GM19240 (cell line): Measurements from ENCODE around the gene HIBADH.
"Not testable (repeated sequence)": the region's sequence is repeated elsewhere in the genome, so short reads cannot be mapped to it uniquely, and the experiment has no call there.

Source experiments
- DNase-seq: peaks from one replicate; pipeline ENCODE4 v3.0.0; 2011; ENCODE audit warnings: low spot score; ENCODE audit not compliant: insufficient read length

HIBADH gene

GRCh38 chr7:27551803-27552400 is 110.8 kb downstream of the HIBADH start:
- DNase-seq = no peak

GRCh38 chr7:27549606-27550005 is 113.1 kb downstream of the HIBADH start:
- no peak for DNase-seq

GRCh38 chr7:27548304-27548703 is 114.4 kb downstream of the HIBADH start:
- no peak for DNase-seq

DNA sequence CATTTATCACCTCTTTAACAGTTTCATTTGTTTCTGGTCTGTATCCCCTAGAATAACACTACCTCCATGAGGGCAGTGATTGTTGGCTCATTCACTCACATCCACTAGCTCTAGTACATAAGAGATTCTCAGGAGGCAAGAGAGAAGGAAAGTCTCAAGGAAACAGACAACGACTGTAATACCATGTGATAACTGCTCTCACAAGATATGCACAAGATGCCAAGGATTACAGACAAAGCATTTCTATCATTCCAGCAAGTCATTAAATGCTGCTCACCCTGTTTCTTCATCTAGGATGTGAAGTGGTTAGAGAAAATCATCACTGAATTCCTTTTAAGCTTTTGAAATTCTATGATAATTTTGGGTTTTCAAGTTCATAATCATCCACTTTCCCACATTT is 115.3 kb downstream of the HIBADH start:
- no peak for DNase-seq

DNA sequence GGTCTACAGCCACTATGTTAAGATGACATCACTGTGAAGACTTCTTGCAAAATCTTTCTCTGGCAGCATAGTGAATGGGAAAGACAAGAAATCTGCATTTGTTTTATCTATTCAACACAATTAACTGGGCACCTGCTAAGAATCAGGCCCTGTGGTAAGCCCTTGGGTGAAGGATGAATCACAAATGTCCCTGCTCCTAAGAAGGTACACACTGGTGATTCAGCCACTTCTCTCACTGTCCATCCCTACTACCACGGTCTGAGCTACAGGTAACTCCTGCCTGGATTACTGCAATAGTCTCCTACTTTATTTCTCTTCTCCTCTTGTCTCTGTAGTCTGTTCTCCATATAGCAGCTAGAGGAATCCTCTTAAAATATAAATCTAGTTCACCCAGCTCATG is 116.1 kb downstream of the HIBADH start:
- no peak for DNase-seq

GRCh38 chr7:27535795-27536194 is 126.9 kb downstream of the HIBADH start:
- DNase-seq = no peak

DNA sequence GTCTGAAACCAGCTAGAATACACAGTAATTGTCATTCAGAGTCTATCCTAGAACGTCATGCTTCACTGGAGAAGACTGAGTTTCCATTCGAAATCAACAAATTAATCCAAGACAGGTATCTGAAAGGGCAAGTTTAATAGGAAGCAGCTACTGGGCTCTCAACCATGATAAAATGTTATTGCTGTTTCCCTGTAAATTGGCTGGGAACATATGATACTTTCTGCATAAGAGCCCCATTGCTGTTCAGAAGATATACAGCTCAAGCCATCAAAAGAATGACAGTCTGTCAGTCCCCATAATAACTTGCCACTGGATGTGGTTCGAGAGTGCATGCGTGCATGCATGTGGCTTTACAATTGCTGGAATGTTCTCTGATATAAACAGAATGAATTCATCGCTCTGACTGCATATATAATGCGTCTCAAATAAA is 129.0 kb downstream of the HIBADH start:
- no peak for DNase-seq

DNA sequence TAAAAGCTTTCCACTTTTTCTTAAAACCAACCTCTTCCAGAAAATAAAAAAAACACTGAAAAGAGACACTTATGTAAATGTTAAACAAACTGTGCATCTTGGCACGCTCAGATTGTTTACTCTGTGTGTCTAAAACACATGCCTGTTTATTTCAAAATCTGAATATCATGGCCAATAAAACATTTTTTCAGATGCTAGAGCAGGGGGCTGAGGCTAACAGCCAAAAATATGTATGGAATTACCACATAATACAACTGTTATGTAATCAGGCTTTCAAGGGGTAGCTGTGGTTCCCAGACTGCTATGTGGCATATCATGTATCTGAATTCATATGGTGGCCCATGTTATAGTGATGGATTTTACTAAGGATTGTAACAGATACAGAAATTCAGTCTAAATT is 130.4 kb downstream of the HIBADH start:
- DNase-seq = no peak

DNA sequence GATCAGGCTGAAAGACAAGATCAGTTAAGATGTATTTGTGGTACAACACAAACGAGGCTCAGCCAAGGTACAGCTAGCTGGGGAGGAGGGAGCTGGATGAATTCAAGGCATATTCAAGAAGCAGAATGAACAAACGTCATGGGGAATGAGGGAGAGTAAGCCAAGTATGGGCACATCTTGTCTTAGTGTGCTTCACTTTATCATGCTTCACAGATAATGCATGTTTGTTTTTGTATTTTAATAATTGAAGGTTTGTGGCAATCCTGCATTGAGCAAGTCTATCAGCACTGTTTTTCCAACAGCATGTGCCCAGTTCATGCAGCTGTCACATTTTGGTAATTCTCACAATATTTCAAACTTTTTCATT is 135.4 kb downstream of the HIBADH start:
- DNase-seq = no peak

- no peak for DNase-seq
These were observed 135.9 kb downstream of the HIBADH start for GRCh38 chr7:27526611-27527347.

- DNase-seq = no peak
These were observed 136.6 kb downstream of the HIBADH start for GRCh38 chr7:27526131-27526530.

GRCh38 chr7:27523321-27523720 is 139.4 kb downstream of the HIBADH start:
- no peak for DNase-seq

GRCh38 chr7:27522566-27522965 is 140.1 kb downstream of the HIBADH start:
- DNase-seq = no peak

- no peak for DNase-seq
These were observed 141.6 kb downstream of the HIBADH start for GRCh38 chr7:27520815-27521790.

DNA sequence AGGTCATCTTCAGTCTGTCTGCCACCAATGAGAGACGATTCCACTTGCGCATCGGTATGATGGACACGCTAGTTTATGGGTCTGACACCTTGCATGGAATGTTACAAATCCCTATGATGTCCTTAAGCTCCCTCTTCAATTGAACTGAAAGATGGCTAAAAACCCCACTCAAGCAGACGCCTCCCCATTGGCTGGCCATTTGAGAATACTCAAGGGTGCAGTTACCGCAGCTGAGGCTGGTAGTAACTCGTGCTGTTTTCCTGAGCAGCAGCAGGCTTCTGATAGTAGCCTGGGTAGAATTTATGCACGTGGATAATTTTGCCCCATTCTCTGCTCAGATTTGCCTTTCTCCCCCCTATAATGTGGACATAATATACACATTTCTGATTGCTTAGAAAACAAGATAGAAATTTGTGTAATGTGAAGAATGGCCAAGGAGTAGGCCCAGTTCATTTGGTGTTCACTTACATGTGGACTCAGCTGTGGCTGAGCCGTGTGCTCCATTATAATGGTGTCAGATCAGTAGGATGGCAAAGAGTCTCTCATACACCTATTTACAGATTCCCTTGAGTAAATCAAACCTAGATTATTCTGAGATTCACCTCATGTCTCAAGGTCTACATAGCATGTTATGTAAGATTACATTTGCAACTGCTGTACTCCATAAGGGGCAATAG is 142.8 kb downstream of the HIBADH start:
- DNase-seq = no peak

DNA sequence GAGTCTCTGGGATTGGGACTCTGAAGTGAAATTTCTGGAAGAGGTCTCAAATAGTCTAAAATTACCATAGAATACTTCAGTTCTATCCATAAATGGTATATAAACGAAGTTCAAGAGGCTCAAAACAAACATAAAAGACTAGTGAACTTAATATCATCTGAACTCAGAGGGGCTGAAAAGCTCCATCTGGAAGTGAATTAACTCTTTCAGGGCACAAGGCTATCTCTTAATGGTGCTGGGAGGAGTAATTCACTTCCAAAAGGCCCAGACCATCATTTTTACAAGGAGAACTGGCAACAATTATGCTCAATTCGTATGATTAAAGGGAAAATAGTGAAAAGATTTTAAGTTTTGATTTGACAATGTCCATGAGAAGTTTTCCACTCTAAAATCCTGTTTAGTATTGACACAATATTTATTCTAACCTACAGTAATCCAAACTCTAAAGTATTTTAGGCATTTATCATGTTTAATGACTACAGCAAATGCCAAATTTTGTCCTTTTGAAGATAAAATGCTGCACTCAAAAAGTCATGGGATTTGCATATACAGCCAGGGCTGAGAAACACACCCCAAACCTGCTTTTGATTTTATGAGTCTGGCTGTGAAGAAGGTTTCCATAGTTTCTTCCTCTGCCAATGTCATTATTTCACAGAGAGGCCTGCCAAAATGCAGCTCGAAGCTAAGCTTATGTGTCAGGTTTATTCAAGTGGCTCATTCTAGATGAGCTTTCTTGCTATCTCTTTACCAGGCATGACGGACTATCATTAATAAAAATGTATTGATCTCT is 143.9 kb downstream of the HIBADH start:
- no peak for DNase-seq

DNA sequence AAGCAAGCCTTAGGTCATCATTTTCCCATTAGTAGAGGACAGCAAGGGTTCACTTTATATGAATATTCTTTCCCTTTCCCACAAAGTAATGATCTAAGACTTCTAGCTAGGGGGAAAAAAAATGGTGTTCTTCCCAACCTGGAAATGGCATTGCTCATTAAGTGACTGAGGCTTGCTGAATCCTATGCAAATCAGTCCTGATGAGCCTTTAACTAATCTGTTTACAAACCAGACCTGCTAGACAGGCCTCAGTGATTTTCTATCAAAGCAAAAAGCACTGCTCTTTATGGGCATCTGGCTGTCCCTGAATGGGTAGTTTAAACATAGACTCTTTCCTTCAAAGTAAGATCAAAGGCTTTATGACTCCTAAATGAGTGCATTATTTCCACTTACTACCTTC is 146.3 kb downstream of the HIBADH start:
- DNase-seq = no peak

GRCh38 chr7:27515933-27516332 is 146.8 kb downstream of the HIBADH start:
- DNase-seq = no peak

GRCh38 chr7:27514861-27515260 is 147.8 kb downstream of the HIBADH start:
- no peak for DNase-seq

- no peak for DNase-seq
These were observed 148.8 kb downstream of the HIBADH start for GRCh38 chr7:27513885-27514284.

DNA sequence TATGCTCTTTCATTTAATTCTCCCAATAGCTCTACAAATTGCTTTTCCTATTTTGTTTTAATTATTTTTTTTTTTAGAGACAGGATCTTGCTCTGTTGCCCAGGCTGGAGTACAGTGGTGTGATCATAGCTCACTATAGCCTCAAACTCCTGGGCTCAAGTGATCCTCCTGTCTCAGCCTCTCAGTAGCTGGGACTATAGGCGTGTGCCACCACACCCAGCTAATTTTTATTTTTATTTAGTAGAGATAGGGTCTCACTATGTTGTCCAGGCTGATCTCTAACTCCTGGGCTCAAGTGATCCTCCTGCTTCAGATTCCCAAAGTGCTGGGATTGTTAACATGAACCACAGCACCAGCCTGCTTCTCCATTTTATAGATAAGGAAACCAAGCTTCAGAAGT is 151.3 kb downstream of the HIBADH start:
- not testable (repeated sequence) for DNase-seq
